WTC11 (cell line): Measurements from ENCODE around the gene LPCAT3. TPM values are rescaled to one million over a fixed set of nuclear protein-coding genes. Genes with fewer than 3 reads are reported as not detected.

Experiments used
- ATAC-seq: fragments of 200-7000 bp; cut with Tn5 transposase; 2 replicates; pipeline ENCODE4 v1.10.0; 2021; ENCODE audit warnings: mild to moderate bottlenecking, moderate library complexity
- CTCF ChIA-PET: fragments of 300-600 bp; sonication (Branson Sonifier 250); formaldehyde crosslinking; loops from one replicate; lab custom pipeline; 2021; ENCODE audit warnings: antibody characterized with exemption; lab: Charles Lee
- POLR2A ChIA-PET: fragments of 350-600 bp; sonication (Branson Sonifier 250); formaldehyde crosslinking; loops from one replicate; lab custom pipeline; 2021; ENCODE audit warnings: antibody characterized with exemption; lab: Charles Lee
- DNase-seq: peaks from one replicate; pipeline ENCODE4 v3.0.0; 2021; ENCODE audit warnings: low spot score
- H3K27ac Mint-ChIP-seq: 2 replicates; pipeline ENCODE4 v1.8.0; 2021; ENCODE audit warnings: mixed read lengths
- H3K27me3 Mint-ChIP-seq: 2 replicates; pipeline ENCODE4 v1.8.0; 2021; ENCODE audit warnings: low read depth, mild to moderate bottlenecking, moderate library complexity, mixed read lengths
- H3K36me3 Mint-ChIP-seq: 2 replicates; pipeline ENCODE4 v1.8.0; 2021; ENCODE audit warnings: mixed read lengths
- H3K4me1 Mint-ChIP-seq: 2 replicates; pipeline ENCODE4 v1.8.0; 2022; ENCODE audit warnings: mixed read lengths
- H3K4me3 Mint-ChIP-seq: 2 replicates; pipeline ENCODE4 v1.8.0; 2021; ENCODE audit warnings: mild to moderate bottlenecking, moderate library complexity, mixed read lengths
- H3K9me3 Mint-ChIP-seq: 2 replicates; pipeline ENCODE4 v1.8.0; 2021; ENCODE audit warnings: mixed read lengths
- ATF1 ChIP-seq: sonication (generic); formaldehyde crosslinking; IDR thresholded peaks from 2 replicates; pipeline ENCODE4 v1.8.1; 2023; ENCODE audit warnings: mild to moderate bottlenecking, moderate library complexity, missing genetic modification reagents
- ELF4 ChIP-seq: sonication (generic); formaldehyde crosslinking; IDR thresholded peaks from 2 replicates; pipeline ENCODE4 v1.8.1; 2022; ENCODE audit warnings: low read depth, mild to moderate bottlenecking, moderate library complexity, missing genetic modification reagents
- ETV6 ChIP-seq: sonication (generic); formaldehyde crosslinking; IDR thresholded peaks from 2 replicates; pipeline ENCODE4 v1.8.1; 2022; ENCODE audit warnings: mild to moderate bottlenecking, missing genetic modification reagents
- FOXJ3 ChIP-seq: sonication (generic); formaldehyde crosslinking; IDR thresholded peaks from 2 replicates; pipeline ENCODE4 v1.9.0; 2021; ENCODE audit warnings: missing genetic modification reagents, mild to moderate bottlenecking, borderline replicate concordance
- MXD4 ChIP-seq: fragments of 250-450 bp; sonication (Bioruptor Pico); IDR thresholded peaks from 2 replicates; pipeline ENCODE4 v1.8.0; 2021; ENCODE audit warnings: mild to moderate bottlenecking, moderate library complexity, borderline replicate concordance
- NFATC4 ChIP-seq: fragments of 250-450 bp; sonication (Bioruptor Pico); IDR thresholded peaks from 2 replicates; pipeline ENCODE4 v1.9.0; 2021; ENCODE audit warnings: mild to moderate bottlenecking
- NFYB ChIP-seq: sonication (generic); formaldehyde crosslinking; conservative IDR thresholded peaks from 2 replicates; pipeline ENCODE4 v1.8.0; 2022; ENCODE audit warnings: low read depth, missing genetic modification reagents
- NR1H2 ChIP-seq: sonication (generic); formaldehyde crosslinking; IDR thresholded peaks from 2 replicates; pipeline ENCODE4 v1.9.0; 2021; ENCODE audit warnings: mild to moderate bottlenecking, moderate library complexity, missing genetic modification reagents
- OVOL2 ChIP-seq: fragments of 250-450 bp; sonication (Bioruptor Pico); IDR thresholded peaks from 2 replicates; pipeline ENCODE4 v1.9.0; 2021; ENCODE audit warnings: mild to moderate bottlenecking, borderline replicate concordance
- SMAD4 ChIP-seq: sonication (generic); formaldehyde crosslinking; IDR thresholded peaks from 2 replicates; pipeline ENCODE4 v1.8.0; 2022; ENCODE audit warnings: mild to moderate bottlenecking, missing genetic modification reagents
- ZNF121 ChIP-seq: sonication (generic); formaldehyde crosslinking; IDR thresholded peaks from 2 replicates; pipeline ENCODE4 v1.8.0; 2023; ENCODE audit warnings: missing genetic modification reagents
- ZNF232 ChIP-seq: sonication (generic); formaldehyde crosslinking; IDR thresholded peaks from 2 replicates; pipeline ENCODE4 v1.8.0; 2022; ENCODE audit warnings: mild to moderate bottlenecking, missing genetic modification reagents
- ZNF423 ChIP-seq: fragments of 250-450 bp; sonication (Bioruptor Pico); IDR thresholded peaks from 2 replicates; pipeline ENCODE4 v2.1.2; 2022; ENCODE audit warnings: mild to moderate bottlenecking, moderate library complexity
- total RNA-seq: library from RNA; stranded (reverse); gene quantifications from 3 replicates; pipeline ENCODE4 v1.2.3, GENCODE V29; 2021
- TF ChIP-seq, protein P1 (sequence below): sonication (generic); formaldehyde crosslinking; IDR thresholded peaks from 2 replicates; pipeline ENCODE4 v1.8.1; 2023; ENCODE audit warnings: mild to moderate bottlenecking, moderate library complexity, missing genetic modification reagents
- TF ChIP-seq, protein P2 (sequence below): sonication (generic); formaldehyde crosslinking; IDR thresholded peaks from 2 replicates; pipeline ENCODE4 v1.8.1; 2023; ENCODE audit warnings: mild to moderate bottlenecking, missing genetic modification reagents, moderate library complexity
- TF ChIP-seq, protein P3 (sequence below): sonication (generic); formaldehyde crosslinking; IDR thresholded peaks from 2 replicates; pipeline ENCODE4 v1.8.1; 2022; ENCODE audit warnings: mild to moderate bottlenecking, moderate library complexity, missing genetic modification reagents
- TF ChIP-seq, protein P4 (sequence below): sonication (generic); formaldehyde crosslinking; IDR thresholded peaks from 2 replicates; pipeline ENCODE4 v1.8.1; 2023; ENCODE audit warnings: mild to moderate bottlenecking, missing genetic modification reagents, borderline replicate concordance
- TF ChIP-seq, protein P5 (sequence below): sonication (generic); formaldehyde crosslinking; IDR thresholded peaks from 2 replicates; pipeline ENCODE4 v1.8.0; 2022; ENCODE audit warnings: mild to moderate bottlenecking, missing genetic modification reagents
- TF ChIP-seq, protein P6 (sequence below): fragments of 250-450 bp; sonication (Bioruptor Pico); IDR thresholded peaks from 2 replicates; pipeline ENCODE4 v1.9.0; 2021; ENCODE audit warnings: moderate library complexity, mild to moderate bottlenecking, inconsistent platforms, borderline replicate concordance
- TF ChIP-seq, protein P7 (sequence below): sonication (generic); formaldehyde crosslinking; IDR thresholded peaks from 2 replicates; pipeline ENCODE4 v1.8.0; 2023; ENCODE audit warnings: missing genetic modification reagents

Gene LPCAT3
- total RNA-seq, 1 experiment from 2014 or later: 40.0 TPM

DNA sequence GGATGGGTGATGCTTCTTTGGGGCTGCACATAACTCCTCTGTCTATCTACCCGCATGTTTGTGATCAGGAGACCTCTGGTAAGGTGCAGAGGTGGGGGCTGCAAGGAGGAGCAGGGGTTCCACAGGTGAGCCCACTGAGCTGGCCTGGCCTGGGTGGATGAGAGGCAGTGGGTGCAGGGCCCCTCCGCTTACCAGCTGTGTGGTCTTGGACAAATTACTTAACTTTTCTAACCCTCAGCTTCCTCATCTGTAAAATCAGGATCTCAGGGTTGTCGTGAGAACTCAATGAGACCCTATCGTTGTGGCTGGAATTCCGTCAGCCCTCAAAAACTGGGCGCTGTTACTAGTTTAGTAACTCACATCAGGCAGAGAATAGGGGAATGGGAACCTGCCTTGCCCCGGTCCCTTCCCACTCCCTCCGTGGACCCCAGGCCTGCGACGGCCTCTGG lies 59.6 kb downstream of the LPCAT3 start:
- no peaks in the 10 kb centered on the region for H3K36me3 Mint-ChIP-seq
- peaks cover 35% of the 10 kb centered on the region for H3K4me1 Mint-ChIP-seq
- H3K27ac Mint-ChIP-seq: peak overlapping the region; percentile 48
- POLR2A ChIA-PET: interaction anchor here (1.1 to 2.6 kb wide), 3 partner anchors 12 to 33 kb away, joined by 3 to 11 read pairs (median 8); partner anchors contain the start of genes C12orf57 and RNU7-1
- no peak for DNase-seq
- TF ChIP-seq, protein P1, sequence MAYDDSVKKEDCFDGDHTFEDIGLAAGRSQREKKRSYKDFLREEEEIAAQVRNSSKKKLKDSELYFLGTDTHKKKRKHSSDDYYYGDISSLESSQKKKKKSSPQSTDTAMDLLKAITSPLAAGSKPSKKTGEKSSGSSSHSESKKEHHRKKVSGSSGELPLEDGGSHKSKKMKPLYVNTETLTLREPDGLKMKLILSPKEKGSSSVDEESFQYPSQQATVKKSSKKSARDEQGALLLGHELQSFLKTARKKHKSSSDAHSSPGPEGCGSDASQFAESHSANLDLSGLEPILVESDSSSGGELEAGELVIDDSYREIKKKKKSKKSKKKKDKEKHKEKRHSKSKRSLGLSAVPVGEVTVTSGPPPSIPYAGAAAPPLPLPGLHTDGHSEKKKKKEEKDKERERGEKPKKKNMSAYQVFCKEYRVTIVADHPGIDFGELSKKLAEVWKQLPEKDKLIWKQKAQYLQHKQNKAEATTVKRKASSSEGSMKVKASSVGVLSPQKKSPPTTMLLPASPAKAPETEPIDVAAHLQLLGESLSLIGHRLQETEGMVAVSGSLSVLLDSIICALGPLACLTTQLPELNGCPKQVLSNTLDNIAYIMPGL (CRISPR knock-in tag): no peak
- TF ChIP-seq SMAD4 (CRISPR knock-in tag) (no peak), ETV6 (CRISPR knock-in tag) (no peak)
- TF ChIP-seq, protein P2, sequence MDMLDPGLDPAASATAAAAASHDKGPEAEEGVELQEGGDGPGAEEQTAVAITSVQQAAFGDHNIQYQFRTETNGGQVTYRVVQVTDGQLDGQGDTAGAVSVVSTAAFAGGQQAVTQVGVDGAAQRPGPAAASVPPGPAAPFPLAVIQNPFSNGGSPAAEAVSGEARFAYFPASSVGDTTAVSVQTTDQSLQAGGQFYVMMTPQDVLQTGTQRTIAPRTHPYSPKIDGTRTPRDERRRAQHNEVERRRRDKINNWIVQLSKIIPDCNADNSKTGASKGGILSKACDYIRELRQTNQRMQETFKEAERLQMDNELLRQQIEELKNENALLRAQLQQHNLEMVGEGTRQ (CRISPR knock-in tag): no peak
- no peak overlapping the region for H3K4me3 Mint-ChIP-seq
- H3K9me3 Mint-ChIP-seq: no peaks in the 10 kb centered on the region
- CTCF ChIA-PET: interaction anchor here (0.6 to 9.7 kb wide), 3 partner anchors 13 to 908 kb away, joined by 3 to 296 read pairs (median 4); partner anchors contain the start of genes C12orf57 and RNU7-1
- no peaks in the 10 kb centered on the region for H3K27me3 Mint-ChIP-seq
- no peak for ATAC-seq

DNA sequence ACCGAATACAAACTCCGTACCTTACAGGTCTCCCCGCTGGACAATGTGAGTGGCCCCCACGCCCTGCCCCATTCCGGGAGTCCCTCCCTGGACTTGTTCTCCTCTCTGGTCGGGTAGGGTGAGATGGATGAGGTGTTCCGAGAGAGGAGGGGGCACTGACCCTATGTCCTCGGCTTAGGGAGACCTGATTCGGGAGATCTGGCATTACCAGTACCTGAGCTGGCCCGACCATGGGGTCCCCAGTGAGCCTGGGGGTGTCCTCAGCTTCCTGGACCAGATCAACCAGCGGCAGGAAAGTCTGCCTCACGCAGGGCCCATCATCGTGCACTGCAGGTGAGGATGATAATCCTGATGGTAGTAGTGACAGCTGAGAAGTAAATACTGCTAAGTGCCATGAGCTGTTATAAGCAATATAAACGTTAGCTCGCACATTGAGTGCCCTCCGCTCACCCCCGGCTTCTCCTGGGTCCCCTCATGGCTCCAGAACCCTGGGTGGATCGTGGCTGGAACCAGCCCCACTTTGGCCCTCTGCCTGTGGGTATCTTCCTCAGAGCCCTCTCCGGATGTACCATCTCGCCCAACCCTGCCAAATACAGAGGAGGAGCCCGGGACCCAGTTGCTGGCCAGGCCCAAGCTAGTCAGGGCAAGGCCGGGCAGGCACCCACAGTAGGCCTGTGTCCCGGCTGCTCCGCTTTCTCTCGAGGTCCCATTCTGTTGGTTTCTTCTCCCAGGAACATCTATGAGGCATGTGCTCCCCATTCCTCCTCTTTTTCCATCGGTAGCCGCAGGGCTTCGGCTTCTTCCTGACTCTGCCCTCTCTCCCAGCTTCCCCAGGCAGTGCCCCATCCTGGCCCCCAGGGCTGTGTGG lies 60.3 kb downstream of the LPCAT3 start:
- TF ChIP-seq ATF1 (CRISPR knock-in tag) (no peak), ETV6 (CRISPR knock-in tag) (no peak), NR1H2 (no peak), NFATC4 (CRISPR knock-in tag) (no peak), ZNF232 (CRISPR knock-in tag) (no peak)
- TF ChIP-seq, protein P3, sequence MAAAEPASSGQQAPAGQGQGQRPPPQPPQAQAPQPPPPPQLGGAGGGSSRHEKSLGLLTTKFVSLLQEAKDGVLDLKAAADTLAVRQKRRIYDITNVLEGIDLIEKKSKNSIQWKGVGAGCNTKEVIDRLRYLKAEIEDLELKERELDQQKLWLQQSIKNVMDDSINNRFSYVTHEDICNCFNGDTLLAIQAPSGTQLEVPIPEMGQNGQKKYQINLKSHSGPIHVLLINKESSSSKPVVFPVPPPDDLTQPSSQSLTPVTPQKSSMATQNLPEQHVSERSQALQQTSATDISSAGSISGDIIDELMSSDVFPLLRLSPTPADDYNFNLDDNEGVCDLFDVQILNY (CRISPR knock-in tag): no peak
- TF ChIP-seq, protein P4, sequence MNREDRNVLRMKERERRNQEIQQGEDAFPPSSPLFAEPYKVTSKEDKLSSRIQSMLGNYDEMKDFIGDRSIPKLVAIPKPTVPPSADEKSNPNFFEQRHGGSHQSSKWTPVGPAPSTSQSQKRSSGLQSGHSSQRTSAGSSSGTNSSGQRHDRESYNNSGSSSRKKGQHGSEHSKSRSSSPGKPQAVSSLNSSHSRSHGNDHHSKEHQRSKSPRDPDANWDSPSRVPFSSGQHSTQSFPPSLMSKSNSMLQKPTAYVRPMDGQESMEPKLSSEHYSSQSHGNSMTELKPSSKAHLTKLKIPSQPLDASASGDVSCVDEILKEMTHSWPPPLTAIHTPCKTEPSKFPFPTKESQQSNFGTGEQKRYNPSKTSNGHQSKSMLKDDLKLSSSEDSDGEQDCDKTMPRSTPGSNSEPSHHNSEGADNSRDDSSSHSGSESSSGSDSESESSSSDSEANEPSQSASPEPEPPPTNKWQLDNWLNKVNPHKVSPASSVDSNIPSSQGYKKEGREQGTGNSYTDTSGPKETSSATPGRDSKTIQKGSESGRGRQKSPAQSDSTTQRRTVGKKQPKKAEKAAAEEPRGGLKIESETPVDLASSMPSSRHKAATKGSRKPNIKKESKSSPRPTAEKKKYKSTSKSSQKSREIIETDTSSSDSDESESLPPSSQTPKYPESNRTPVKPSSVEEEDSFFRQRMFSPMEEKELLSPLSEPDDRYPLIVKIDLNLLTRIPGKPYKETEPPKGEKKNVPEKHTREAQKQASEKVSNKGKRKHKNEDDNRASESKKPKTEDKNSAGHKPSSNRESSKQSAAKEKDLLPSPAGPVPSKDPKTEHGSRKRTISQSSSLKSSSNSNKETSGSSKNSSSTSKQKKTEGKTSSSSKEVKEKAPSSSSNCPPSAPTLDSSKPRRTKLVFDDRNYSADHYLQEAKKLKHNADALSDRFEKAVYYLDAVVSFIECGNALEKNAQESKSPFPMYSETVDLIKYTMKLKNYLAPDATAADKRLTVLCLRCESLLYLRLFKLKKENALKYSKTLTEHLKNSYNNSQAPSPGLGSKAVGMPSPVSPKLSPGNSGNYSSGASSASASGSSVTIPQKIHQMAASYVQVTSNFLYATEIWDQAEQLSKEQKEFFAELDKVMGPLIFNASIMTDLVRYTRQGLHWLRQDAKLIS: no peak
- ATAC-seq (no peak), DNase-seq (no peak)
- H3K27ac Mint-ChIP-seq: peak overlapping the region; percentile 48; the same call in 1 of the 2 replicates
- peaks cover 41% of the 10 kb centered on the region for H3K4me1 Mint-ChIP-seq
- POLR2A ChIA-PET: interaction anchor here (0.6 to 2.6 kb wide), 4 partner anchors 12 to 236 kb away, joined by 3 to 13 read pairs (median 10); partner anchors contain the start of genes C12orf57 and RNU7-1
- H3K36me3 Mint-ChIP-seq: no peaks in the 10 kb centered on the region
- H3K27me3 Mint-ChIP-seq: no peaks in the 10 kb centered on the region
- H3K4me3 Mint-ChIP-seq: no peak overlapping the region
- no peaks in the 10 kb centered on the region for H3K9me3 Mint-ChIP-seq
- CTCF ChIA-PET: interaction anchor here (0.6 to 9.7 kb wide), 3 partner anchors 13 to 907 kb away, joined by 3 to 296 read pairs (median 4); partner anchors contain the start of genes C12orf57 and RNU7-1

DNA sequence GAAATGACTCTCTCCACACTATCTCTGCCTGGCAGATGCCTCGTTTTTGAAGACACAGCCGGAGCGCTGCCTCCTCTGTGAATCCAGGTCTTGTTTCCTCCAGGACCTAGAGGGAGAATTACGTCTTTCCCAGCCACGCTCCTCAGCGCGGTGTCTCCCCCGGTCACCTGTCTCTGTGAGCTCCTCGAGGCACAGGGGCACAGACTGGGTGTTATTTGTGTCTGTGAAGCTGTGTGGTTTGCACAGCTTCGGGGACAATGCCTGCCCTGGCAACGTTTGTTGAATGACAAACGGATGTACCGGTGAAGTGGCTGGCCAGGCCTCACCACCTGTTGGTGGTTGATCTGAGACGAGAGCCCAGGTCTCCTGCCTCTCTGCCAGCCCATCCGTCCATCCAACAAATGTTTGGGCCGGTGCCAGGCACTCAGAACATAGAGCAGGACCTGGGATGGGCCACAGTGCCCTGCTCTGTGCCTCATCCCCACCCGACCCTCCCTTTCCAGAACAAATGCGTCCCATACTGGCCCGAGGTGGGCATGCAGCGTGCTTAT lies 61.0 kb downstream of the LPCAT3 start:
- no peak for ATAC-seq
- Mint-ChIP-seq H3K27ac (peak overlapping the region; percentile 46; the same call in 1 of the 2 replicates), H3K36me3 (no peaks in the 10 kb centered on the region), H3K4me3 (no peak overlapping the region), H3K27me3 (no peaks in the 10 kb centered on the region), H3K4me1 (peaks cover 41% of the 10 kb centered on the region), H3K9me3 (no peaks in the 10 kb centered on the region)
- no peak for DNase-seq
- ChIA-PET POLR2A (interaction anchor here (0.6 to 2.6 kb wide), 3 partner anchors 11 to 235 kb away, joined by 8 to 13 read pairs (median 11); partner anchors contain the start of genes C12orf57 and RNU7-1), CTCF (interaction anchor here (1.0 to 9.7 kb wide), 2 partner anchors 12 to 13 kb away, joined by 3 to 296 read pairs; partner anchors contain the start of genes C12orf57 and RNU7-1)
- no peak for TF ChIP-seq ETV6 (CRISPR knock-in tag)
- TF ChIP-seq, protein P5, sequence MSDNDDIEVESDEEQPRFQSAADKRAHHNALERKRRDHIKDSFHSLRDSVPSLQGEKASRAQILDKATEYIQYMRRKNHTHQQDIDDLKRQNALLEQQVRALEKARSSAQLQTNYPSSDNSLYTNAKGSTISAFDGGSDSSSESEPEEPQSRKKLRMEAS (CRISPR knock-in tag): no peak
- no peak for TF ChIP-seq FOXJ3 (CRISPR knock-in tag)
- no peak for TF ChIP-seq ZNF423 (CRISPR knock-in tag)
- no peak for TF ChIP-seq MXD4 (CRISPR knock-in tag)
- TF ChIP-seq ZNF121 (CRISPR knock-in tag): no peak
- no peak for TF ChIP-seq ELF4 (CRISPR knock-in tag)
- TF ChIP-seq OVOL2 (CRISPR knock-in tag): no peak
- TF ChIP-seq, protein P6, sequence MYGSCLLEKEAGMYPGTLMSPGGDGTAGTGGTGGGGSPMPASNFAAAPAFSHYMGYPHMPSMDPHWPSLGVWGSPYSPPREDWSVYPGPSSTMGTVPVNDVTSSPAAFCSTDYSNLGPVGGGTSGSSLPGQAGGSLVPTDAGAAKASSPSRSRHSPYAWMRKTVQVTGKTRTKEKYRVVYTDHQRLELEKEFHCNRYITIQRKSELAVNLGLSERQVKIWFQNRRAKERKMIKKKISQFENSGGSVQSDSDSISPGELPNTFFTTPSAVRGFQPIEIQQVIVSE: no peak
- no peak for TF ChIP-seq NFYB (CRISPR knock-in tag)
- TF ChIP-seq, protein P7, sequence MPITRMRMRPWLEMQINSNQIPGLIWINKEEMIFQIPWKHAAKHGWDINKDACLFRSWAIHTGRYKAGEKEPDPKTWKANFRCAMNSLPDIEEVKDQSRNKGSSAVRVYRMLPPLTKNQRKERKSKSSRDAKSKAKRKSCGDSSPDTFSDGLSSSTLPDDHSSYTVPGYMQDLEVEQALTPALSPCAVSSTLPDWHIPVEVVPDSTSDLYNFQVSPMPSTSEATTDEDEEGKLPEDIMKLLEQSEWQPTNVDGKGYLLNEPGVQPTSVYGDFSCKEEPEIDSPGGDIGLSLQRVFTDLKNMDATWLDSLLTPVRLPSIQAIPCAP (CRISPR knock-in tag): no peak
